GM06990 (cell line): ENCODE measurements around the gene CD27.
A peak's percentile ranks its signal among the peaks of the same experiment; 100 is the strongest.

Experiments used
- DNase-seq: peaks from one replicate; pipeline ENCODE4 v3.0.0-alpha.2; 2011; ENCODE audit not compliant: insufficient read length; ENCODE audit errors: extremely low read depth
- H3K27me3 ChIP-seq: replicated peaks from 2 replicates; pipeline ENCODE4 v1.6.0; 2011; ENCODE audit warnings: low read length; ENCODE audit not compliant: control insufficient read depth, insufficient read depth
- H3K36me3 ChIP-seq: 2 replicates; pipeline ENCODE4 v1.5.1; 2011; ENCODE audit warnings: low read length; ENCODE audit not compliant: control insufficient read depth, insufficient read depth
- H3K4me3 ChIP-seq: replicated peaks from 2 replicates; pipeline ENCODE4 v1.5.1; 2011; ENCODE audit warnings: low read depth, mild to moderate bottlenecking, control low read depth, low read length
- CTCF ChIP-seq: IDR thresholded peaks from 2 replicates; pipeline ENCODE4 v1.5.1; 2011; ENCODE audit warnings: low read length, control low read depth, mild to moderate bottlenecking, inconsistent platforms; ENCODE audit not compliant: insufficient read depth, poor library complexity, severe bottlenecking

Gene CD27

GRCh38 chr12:6407236-6407954, 37.4 kb upstream of the CD27 start:
- no peaks in the 10 kb centered on the region; the same call in none of the 2 replicates for H3K27me3 ChIP-seq
- H3K4me3 ChIP-seq, result no peak overlapping the region
- no peak for TF ChIP-seq CTCF
- H3K36me3 ChIP-seq, result no peaks in the 10 kb centered on the region
- no peak for DNase-seq

DNA sequence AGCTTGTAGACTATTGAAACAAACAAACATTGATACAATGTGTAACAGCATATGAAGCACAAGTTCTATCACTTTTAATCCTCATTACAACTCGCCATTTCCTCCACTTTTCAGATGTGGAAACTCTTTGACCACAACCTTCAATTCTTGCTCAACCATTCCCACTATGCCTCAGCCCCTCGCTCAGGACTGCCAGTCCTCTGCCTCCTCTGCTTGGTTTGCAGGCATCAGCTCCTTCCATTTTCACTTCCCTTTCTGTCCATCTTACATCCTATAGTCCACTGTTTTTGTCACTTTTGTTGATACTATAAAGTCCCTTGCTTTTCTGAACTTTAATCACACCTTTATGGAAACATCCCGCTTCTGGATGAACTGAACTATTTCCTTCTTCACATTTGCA, 28.2 kb upstream of the CD27 start:
- TF ChIP-seq CTCF, result no peak
- H3K27me3 ChIP-seq, result no peaks in the 10 kb centered on the region
- DNase-seq, result no peak
- H3K4me3 ChIP-seq, result no peak overlapping the region
- no peaks in the 10 kb centered on the region for H3K36me3 ChIP-seq

DNA sequence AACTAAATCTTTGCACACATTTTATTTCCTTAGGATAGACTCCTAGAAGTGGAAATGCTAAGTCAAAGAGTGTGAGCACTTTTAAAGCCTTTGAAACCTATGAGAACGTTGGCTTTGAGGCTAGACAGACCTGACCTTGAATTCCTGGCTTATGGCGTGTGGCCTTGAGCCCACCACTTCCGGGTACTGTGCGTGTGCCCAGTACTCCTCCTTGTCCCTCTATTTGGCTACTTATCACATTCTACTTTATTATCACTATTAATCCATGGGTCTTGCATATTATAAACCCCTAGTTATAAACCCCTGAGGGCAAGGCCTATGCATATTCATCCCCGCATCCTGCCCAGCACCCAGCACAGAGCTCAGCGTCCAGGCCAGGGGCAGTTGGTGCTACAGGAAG, 26.0 kb upstream of the CD27 start:
- Histone ChIP-seq H3K36me3 (no peaks in the 10 kb centered on the region), H3K27me3 (no peaks in the 10 kb centered on the region), H3K4me3 (no peak overlapping the region)
- no peak for DNase-seq
- no peak for TF ChIP-seq CTCF

DNA sequence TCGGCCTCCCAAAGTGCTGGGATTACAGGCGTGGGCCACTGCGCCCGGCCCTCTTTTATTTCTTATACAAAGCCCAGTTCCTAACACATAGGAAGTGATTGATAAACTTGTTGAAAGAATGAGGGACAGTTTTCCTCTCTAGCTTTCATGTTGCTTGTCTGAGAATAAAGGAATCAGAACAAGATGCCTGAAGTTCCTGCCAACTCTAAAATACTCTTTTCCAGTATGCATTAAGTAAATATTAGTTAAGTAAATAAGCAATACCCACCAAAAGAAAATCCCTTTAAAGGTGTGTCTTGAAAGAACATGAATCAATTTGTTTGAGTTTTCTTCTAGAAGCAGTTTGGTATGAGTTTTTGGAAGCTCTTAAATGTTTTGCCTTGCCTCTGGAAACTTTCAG, 24.4 kb upstream of the CD27 start:
- no peak overlapping the region for H3K4me3 ChIP-seq
- no peak for TF ChIP-seq CTCF
- DNase-seq, result no peak
- H3K36me3 ChIP-seq, result no peaks in the 10 kb centered on the region
- H3K27me3 ChIP-seq, result no peaks in the 10 kb centered on the region

- peak; percentile 79 for TF ChIP-seq CTCF
- DNase-seq, result peak; percentile 76
- no peaks in the 10 kb centered on the region for H3K36me3 ChIP-seq
- no peaks in the 10 kb centered on the region for H3K27me3 ChIP-seq
- H3K4me3 ChIP-seq, result no peak overlapping the region
Observed at GRCh38 chr12:6423267-6424007, 21.3 kb upstream of the CD27 start.
